ENCODE measurements around the gene CPEB3.

Gene CPEB3

DNA sequence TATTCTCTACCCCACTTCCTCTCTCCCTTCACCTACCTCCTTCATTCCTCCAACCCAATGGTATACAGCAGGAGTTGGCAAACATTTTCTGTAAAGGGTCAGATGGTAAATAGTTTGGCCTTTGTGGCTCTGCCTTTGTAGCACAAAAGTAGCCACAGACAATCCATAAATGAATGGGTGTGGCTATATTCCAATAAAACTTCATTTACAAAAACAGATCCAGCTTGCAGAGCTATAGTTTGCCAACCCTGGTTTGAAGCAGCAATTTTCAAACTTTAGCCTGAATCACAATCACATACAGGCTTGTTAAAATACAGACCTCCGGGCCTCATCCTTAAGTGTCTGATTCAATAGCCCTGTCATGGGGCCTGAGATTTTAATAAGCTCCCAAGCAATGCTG is 110.5 kb downstream of the CPEB3 start:
- Histone ChIP-seq H3K9me3 (ENCODE audit: control insufficient read depth, low read length) (no peaks in the 10 kb centered on the region), H2AK5ac (ENCODE audit: low read length, severe bottlenecking) (no peak overlapping the region), H2BK12ac (ENCODE audit: low read length in 2 of 2) (no peak overlapping the region), H3K14ac (ENCODE audit: low read length in 2 of 2) (no peak overlapping the region), H3K27ac (ENCODE audit: low read length, poor library complexity, severe bottlenecking) (no peak overlapping the region), H2BK120ac (ENCODE audit: low read depth, low read length) (no peak overlapping the region), H2AFZ (ENCODE audit: low read depth, low read length) (no peak overlapping the region), H3K23ac (ENCODE audit: low read length in 2 of 2) (no peak overlapping the region), H3K79me1 (replicated peaks; ENCODE audit: low read length, poor library complexity, severe bottlenecking) (no peaks in the 10 kb centered on the region), H3K4me1 (ENCODE audit: control insufficient read depth, insufficient read depth, low read depth, low read length) (no peaks in the 10 kb centered on the region), H3K18ac (ENCODE audit: low read depth in 1 of 2, low read length in 2 of 2) (no peak overlapping the region), H2BK15ac (ENCODE audit: low read depth, poor library complexity, severe bottlenecking) (no peak overlapping the region), H3K4me3 (ENCODE audit: insufficient read depth in 1 of 2, low read depth in 1 of 2, low read length in 2 of 2) (no peak overlapping the region), H3K36me3 (ENCODE audit: control insufficient read depth in 1 of 2, insufficient read depth in 2 of 2, low read depth in 1 of 2, low read length in 2 of 2) (no peaks in the 10 kb centered on the region), H4K8ac (ENCODE audit: low read length) (no peak overlapping the region), H3K4me2 (ENCODE audit: low read length, poor library complexity, severe bottlenecking) (no peak overlapping the region), H3K9ac (ENCODE audit: low read length) (no peak overlapping the region), H3K4ac (ENCODE audit: low read depth in 1 of 2, low read length in 2 of 2) (no peak overlapping the region), H2BK5ac (ENCODE audit: low read depth, low read length, poor library complexity, severe bottlenecking) (no peak overlapping the region), H4K91ac (ENCODE audit: low read length) (no peak overlapping the region), H3K27me3 (ENCODE audit: control insufficient read depth in 1 of 2, insufficient read depth in 1 of 2, low read length in 2 of 2) (no peaks in the 10 kb centered on the region)
- WGBS = 78% methylated on average over 1 of the region's 1 CpG
- no peak for DNase-seq

DNA sequence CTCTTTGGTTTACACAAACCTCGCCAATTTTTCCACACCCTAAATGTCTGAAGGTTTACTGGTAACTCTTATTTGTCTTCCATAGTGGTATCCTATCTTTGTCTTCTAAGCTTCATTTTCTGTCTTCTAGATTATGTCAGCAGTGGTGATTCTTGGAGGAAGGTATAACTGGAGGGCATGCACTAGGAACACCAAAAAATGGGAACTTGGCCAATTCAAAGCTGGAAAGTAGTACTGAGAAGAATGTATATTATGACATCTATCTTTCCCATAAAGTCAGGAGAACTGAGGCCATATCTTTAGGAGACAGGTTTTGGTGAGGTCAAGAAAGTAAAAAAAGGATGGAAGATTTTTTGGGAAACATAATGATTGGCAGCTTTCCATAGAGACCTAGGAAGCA is 113.3 kb downstream of the CPEB3 start:
- Histone ChIP-seq H3K27ac (ENCODE audit: low read length, poor library complexity, severe bottlenecking) (no peak overlapping the region), H3K14ac (ENCODE audit: low read length in 2 of 2) (no peak overlapping the region), H3K18ac (ENCODE audit: low read depth in 1 of 2, low read length in 2 of 2) (no peak overlapping the region), H2AK5ac (ENCODE audit: low read length, severe bottlenecking) (no peak overlapping the region), H3K36me3 (ENCODE audit: control insufficient read depth in 1 of 2, insufficient read depth in 2 of 2, low read depth in 1 of 2, low read length in 2 of 2) (no peaks in the 10 kb centered on the region), H2BK12ac (ENCODE audit: low read length in 2 of 2) (no peak overlapping the region), H3K9me3 (ENCODE audit: control insufficient read depth, low read length) (no peaks in the 10 kb centered on the region), H3K4ac (ENCODE audit: low read depth in 1 of 2, low read length in 2 of 2) (no peak overlapping the region), H4K8ac (ENCODE audit: low read length) (no peak overlapping the region), H3K4me2 (ENCODE audit: low read length, poor library complexity, severe bottlenecking) (no peak overlapping the region), H3K23ac (ENCODE audit: low read length in 2 of 2) (no peak overlapping the region), H3K4me1 (ENCODE audit: control insufficient read depth, insufficient read depth, low read depth, low read length) (no peaks in the 10 kb centered on the region), H2BK15ac (ENCODE audit: low read depth, poor library complexity, severe bottlenecking) (no peak overlapping the region), H2BK120ac (ENCODE audit: low read depth, low read length) (no peak overlapping the region), H2BK5ac (ENCODE audit: low read depth, low read length, poor library complexity, severe bottlenecking) (no peak overlapping the region), H3K9ac (ENCODE audit: low read length) (no peak overlapping the region), H4K91ac (ENCODE audit: low read length) (no peak overlapping the region), H3K79me1 (replicated peaks; ENCODE audit: low read length, poor library complexity, severe bottlenecking) (no peaks in the 10 kb centered on the region), H3K27me3 (ENCODE audit: control insufficient read depth in 1 of 2, insufficient read depth in 1 of 2, low read length in 2 of 2) (no peaks in the 10 kb centered on the region), H3K4me3 (ENCODE audit: insufficient read depth in 1 of 2, low read depth in 1 of 2, low read length in 2 of 2) (no peak overlapping the region), H2AFZ (ENCODE audit: low read depth, low read length) (no peak overlapping the region)
- no peak for DNase-seq
- WGBS = 100% methylated on average over 1 of the region's 1 CpG

DNA sequence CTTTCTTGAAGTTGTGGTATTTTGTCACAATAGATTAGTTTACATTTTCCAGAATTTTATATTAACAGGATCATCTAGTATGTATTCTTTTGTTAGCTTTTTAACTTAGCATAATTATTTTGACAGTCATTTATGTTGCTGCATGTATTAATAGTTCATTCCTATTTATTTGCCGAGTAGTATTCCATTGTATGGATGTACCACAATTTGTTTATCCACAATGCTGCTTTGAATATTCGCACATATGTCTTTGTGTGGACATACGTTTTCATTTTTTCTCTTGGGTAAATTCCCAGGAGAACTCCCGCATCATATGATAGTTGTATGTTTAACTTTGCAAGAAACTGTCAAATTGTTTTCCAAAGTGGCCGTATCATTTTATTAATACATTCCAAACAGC is 115.7 kb downstream of the CPEB3 start:
- Histone ChIP-seq H3K4me2 (ENCODE audit: low read length, poor library complexity, severe bottlenecking) (no peak overlapping the region), H3K18ac (ENCODE audit: low read depth in 1 of 2, low read length in 2 of 2) (no peak overlapping the region), H3K14ac (ENCODE audit: low read length in 2 of 2) (no peak overlapping the region), H3K4me1 (ENCODE audit: control insufficient read depth, insufficient read depth, low read depth, low read length) (no peaks in the 10 kb centered on the region), H2AFZ (ENCODE audit: low read depth, low read length) (no peak overlapping the region), H3K4ac (ENCODE audit: low read depth in 1 of 2, low read length in 2 of 2) (no peak overlapping the region), H3K79me1 (replicated peaks; ENCODE audit: low read length, poor library complexity, severe bottlenecking) (no peaks in the 10 kb centered on the region), H3K9me3 (ENCODE audit: control insufficient read depth, low read length) (no peaks in the 10 kb centered on the region), H3K27me3 (ENCODE audit: control insufficient read depth in 1 of 2, insufficient read depth in 1 of 2, low read length in 2 of 2) (no peaks in the 10 kb centered on the region), H3K4me3 (ENCODE audit: insufficient read depth in 1 of 2, low read depth in 1 of 2, low read length in 2 of 2) (no peak overlapping the region), H2AK5ac (ENCODE audit: low read length, severe bottlenecking) (no peak overlapping the region), H2BK15ac (ENCODE audit: low read depth, poor library complexity, severe bottlenecking) (no peak overlapping the region), H2BK12ac (ENCODE audit: low read length in 2 of 2) (no peak overlapping the region), H3K9ac (ENCODE audit: low read length) (no peak overlapping the region), H2BK5ac (ENCODE audit: low read depth, low read length, poor library complexity, severe bottlenecking) (no peak overlapping the region), H3K36me3 (ENCODE audit: control insufficient read depth in 1 of 2, insufficient read depth in 2 of 2, low read depth in 1 of 2, low read length in 2 of 2) (no peaks in the 10 kb centered on the region), H3K23ac (ENCODE audit: low read length in 2 of 2) (no peak overlapping the region), H3K27ac (ENCODE audit: low read length, poor library complexity, severe bottlenecking) (no peak overlapping the region), H4K91ac (ENCODE audit: low read length) (no peak overlapping the region), H4K8ac (ENCODE audit: low read length) (no peak overlapping the region), H2BK120ac (ENCODE audit: low read depth, low read length) (no peak overlapping the region)
- WGBS = 88% methylated on average over 3 of the region's 5 CpGs
- no peak for DNase-seq

DNA sequence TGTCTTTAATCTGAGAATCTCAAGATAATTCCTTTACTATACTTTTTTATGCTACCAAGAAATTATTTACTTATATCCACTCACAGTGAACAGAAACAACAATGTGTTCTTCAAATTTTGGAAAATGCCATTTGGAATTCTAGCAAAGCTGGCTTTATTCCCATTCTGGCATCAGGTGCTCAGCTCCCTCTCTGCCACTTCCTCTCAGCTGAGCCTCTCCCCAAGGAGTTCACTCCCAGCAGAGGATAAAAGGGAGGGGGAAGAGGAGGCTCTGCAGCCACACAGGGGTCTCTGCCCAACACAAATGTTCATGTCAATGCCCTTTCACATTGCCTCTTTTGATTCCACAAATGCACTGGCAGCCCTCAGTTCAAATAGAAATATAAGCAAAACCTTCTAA is 116.9 kb downstream of the CPEB3 start:
- H4K91ac ChIP-seq (ENCODE audit: low read length) = no peak overlapping the region
- no peak overlapping the region for H2BK15ac ChIP-seq (ENCODE audit: low read depth, poor library complexity, severe bottlenecking)
- no peak overlapping the region for H4K8ac ChIP-seq (ENCODE audit: low read length)
- no peak overlapping the region for H3K18ac ChIP-seq (ENCODE audit: low read depth in 1 of 2, low read length in 2 of 2)
- no peak overlapping the region for H2BK5ac ChIP-seq (ENCODE audit: low read depth, low read length, poor library complexity, severe bottlenecking)
- no peak overlapping the region for H3K23ac ChIP-seq (ENCODE audit: low read length in 2 of 2)
- H2BK120ac ChIP-seq (ENCODE audit: low read depth, low read length) = no peak overlapping the region
- no peaks in the 10 kb centered on the region for H3K27me3 ChIP-seq (ENCODE audit: control insufficient read depth in 1 of 2, insufficient read depth in 1 of 2, low read length in 2 of 2)
- H3K4me1 ChIP-seq (ENCODE audit: control insufficient read depth, insufficient read depth, low read depth, low read length) = no peaks in the 10 kb centered on the region
- H2AFZ ChIP-seq (ENCODE audit: low read depth, low read length) = no peak overlapping the region
- H3K4me2 ChIP-seq (ENCODE audit: low read length, poor library complexity, severe bottlenecking) = no peak overlapping the region
- no peak overlapping the region for H2BK12ac ChIP-seq (ENCODE audit: low read length in 2 of 2)
- no peaks in the 10 kb centered on the region for H3K9me3 ChIP-seq (ENCODE audit: control insufficient read depth, low read length)
- H3K4me3 ChIP-seq (ENCODE audit: insufficient read depth in 1 of 2, low read depth in 1 of 2, low read length in 2 of 2) = no peak overlapping the region
- H2AK5ac ChIP-seq (ENCODE audit: low read length, severe bottlenecking) = no peak overlapping the region
- no peak overlapping the region for H3K27ac ChIP-seq (ENCODE audit: low read length, poor library complexity, severe bottlenecking)
- H3K9ac ChIP-seq (ENCODE audit: low read length) = no peak overlapping the region
- H3K4ac ChIP-seq (ENCODE audit: low read depth in 1 of 2, low read length in 2 of 2) = no peak overlapping the region
- no peaks in the 10 kb centered on the region for H3K36me3 ChIP-seq (ENCODE audit: control insufficient read depth in 1 of 2, insufficient read depth in 2 of 2, low read depth in 1 of 2, low read length in 2 of 2)
- DNase-seq = no peak
- H3K79me1 ChIP-seq (replicated peaks; ENCODE audit: low read length, poor library complexity, severe bottlenecking) = no peaks in the 10 kb centered on the region
- no peak overlapping the region for H3K14ac ChIP-seq (ENCODE audit: low read length in 2 of 2)

Measured in mesenchymal stem cell (in vitro differentiated cells and primary cell).